Trophoblast cell (in vitro differentiated cells and primary cell): Measurements from ENCODE around the gene TMEM266.

Experiments used
- DNase-seq, 2 donors: peaks; one replicate each; pipeline ENCODE4 v3.0.0-alpha.2; 2016
- H2AFZ ChIP-seq: 2 replicates; pipeline ENCODE4 v1.6.1; 2013; ENCODE audit warnings: low read length, moderate library complexity, mild to moderate bottlenecking; ENCODE audit not compliant: insufficient read depth, poor library complexity
- H2AK5ac ChIP-seq: 2 replicates; pipeline ENCODE4 v1.6.1; 2013; ENCODE audit warnings: mild to moderate bottlenecking, low read length
- H2BK120ac ChIP-seq: 2 replicates; pipeline ENCODE4 v1.6.1; 2013; ENCODE audit warnings: low read length, mild to moderate bottlenecking, moderate library complexity; ENCODE audit not compliant: insufficient read depth, poor library complexity
- H2BK12ac ChIP-seq: 2 replicates; pipeline ENCODE4 v1.6.1; 2013; ENCODE audit warnings: mild to moderate bottlenecking, low read length, moderate library complexity
- H2BK5ac ChIP-seq: 2 replicates; pipeline ENCODE4 v1.6.1; 2013; ENCODE audit warnings: low read length, low read depth, moderate library complexity, mild to moderate bottlenecking; ENCODE audit not compliant: poor library complexity
- H3K14ac ChIP-seq: 2 replicates; pipeline ENCODE4 v1.6.1; 2013; ENCODE audit warnings: mild to moderate bottlenecking, low read length
- H3K18ac ChIP-seq: 2 replicates; pipeline ENCODE4 v1.6.1; 2013; ENCODE audit warnings: mild to moderate bottlenecking, low read length
- H3K23ac ChIP-seq: 2 replicates; pipeline ENCODE4 v1.6.1; 2013; ENCODE audit warnings: low read length
- H3K27ac ChIP-seq: 2 replicates; pipeline ENCODE4 v1.5.1; 2013; ENCODE audit warnings: low read depth, mild to moderate bottlenecking, inconsistent platforms, low read length, moderate library complexity
- H3K27me3 ChIP-seq: 2 replicates; pipeline ENCODE4 v1.6.1; 2013; ENCODE audit warnings: inconsistent platforms, mild to moderate bottlenecking, low read length, moderate library complexity; ENCODE audit not compliant: insufficient read depth
- H3K36me3 ChIP-seq, 2 experiments: 1 replicate in 1 of 2; 2 replicates in 1 of 2; pipeline ENCODE4 v1.6.1; 2013; ENCODE audit warnings: low read length in 2 of 2, mild to moderate bottlenecking in 2 of 2, moderate library complexity in 1 of 2; ENCODE audit not compliant: insufficient read depth in 2 of 2, control insufficient read depth in 1 of 2
- H3K4ac ChIP-seq: 2 replicates; pipeline ENCODE4 v1.6.1; 2013; ENCODE audit warnings: low read depth, mild to moderate bottlenecking, low read length, moderate library complexity
- H3K4me1 ChIP-seq, 2 experiments: 1 replicate in 1 of 2; 2 replicates in 1 of 2; pipeline ENCODE4 v1.6.1; 2013; ENCODE audit warnings: low read length in 2 of 2, mild to moderate bottlenecking in 2 of 2, moderate library complexity in 1 of 2; ENCODE audit not compliant: insufficient read depth in 2 of 2, control insufficient read depth in 1 of 2
- H3K4me2 ChIP-seq: 2 replicates; pipeline ENCODE4 v1.6.1; 2013; ENCODE audit warnings: inconsistent platforms, mild to moderate bottlenecking, low read length, moderate library complexity
- H3K4me3 ChIP-seq: 2 replicates; pipeline ENCODE4 v1.5.1; 2013; ENCODE audit warnings: mild to moderate bottlenecking, low read depth, low read length, inconsistent platforms
- H3K79me1 ChIP-seq: one replicate; pipeline ENCODE4 v1.6.1; 2013; ENCODE audit warnings: low read length
- H3K79me2 ChIP-seq: 2 replicates; pipeline ENCODE4 v1.6.1; 2013; ENCODE audit warnings: low read length, mild to moderate bottlenecking; ENCODE audit not compliant: control insufficient read depth, insufficient read depth, poor library complexity
- H3K9ac ChIP-seq: 2 replicates; pipeline ENCODE4 v1.6.1; 2013; ENCODE audit warnings: mild to moderate bottlenecking, low read length
- H3K9me3 ChIP-seq: 2 replicates; pipeline ENCODE4 v1.6.1; 2013; ENCODE audit warnings: low read depth, mild to moderate bottlenecking, control low read depth, inconsistent platforms, low read length; ENCODE audit not compliant: insufficient read depth
- H4K12ac ChIP-seq: 2 replicates; pipeline ENCODE4 v1.6.1; 2013; ENCODE audit warnings: low read depth, mild to moderate bottlenecking, low read length, moderate library complexity
- H4K8ac ChIP-seq: 2 replicates; pipeline ENCODE4 v1.6.1; 2013; ENCODE audit warnings: low read depth, mild to moderate bottlenecking, low read length, moderate library complexity
- H4K91ac ChIP-seq: one replicate; pipeline ENCODE4 v1.6.1; 2013; ENCODE audit warnings: low read depth, mild to moderate bottlenecking, low read length, moderate library complexity
- WGBS: extraction: QIAGEN DNeasy Blood & Tissue Kit; methylation state at CpG from one replicate; pipeline ENCODE4 v1.1.7; 2013; ENCODE audit warnings: missing lambda C conversion rate; ENCODE audit not compliant: insufficient read length, insufficient coverage; ENCODE audit errors: extremely low coverage; 5-methylcytosine and 5-hydroxymethylcytosine counted together

TMEM266 gene

GRCh38 chr15:76222159-76222558, 162.4 kb downstream of the TMEM266 start:
- H3K79me1 ChIP-seq: no peaks in the 10 kb centered on the region
- no peak overlapping the region for H2AK5ac ChIP-seq
- WGBS: no CpG with 5 or more reads among the region's 4 CpGs
- H2BK5ac ChIP-seq: no peak overlapping the region
- H3K79me2 ChIP-seq: no peaks in the 10 kb centered on the region
- no peak overlapping the region for H3K14ac ChIP-seq
- no peak overlapping the region for H2BK12ac ChIP-seq
- peaks cover 0 to 8% of the 10 kb centered on the region in 2 experiments for H3K36me3 ChIP-seq
- no peak for DNase-seq
- no peak overlapping the region for H2BK120ac ChIP-seq
- no peak overlapping the region for H3K4me3 ChIP-seq
- H3K4me2 ChIP-seq: no peak overlapping the region
- H3K27ac ChIP-seq: no peak overlapping the region
- H3K23ac ChIP-seq: no peak overlapping the region
- H3K27me3 ChIP-seq: no peaks in the 10 kb centered on the region
- H3K4me1 ChIP-seq: peaks cover 0 to 6% of the 10 kb centered on the region in 2 experiments
- H3K18ac ChIP-seq: no peak overlapping the region
- no peak overlapping the region for H2AFZ ChIP-seq
- no peak overlapping the region for H3K9ac ChIP-seq
- H4K12ac ChIP-seq: no peak overlapping the region
- H3K4ac ChIP-seq: no peak overlapping the region
- H4K8ac ChIP-seq: no peak overlapping the region
- H3K9me3 ChIP-seq: no peaks in the 10 kb centered on the region
- no peak overlapping the region for H4K91ac ChIP-seq

- no peak overlapping the region for H3K27ac ChIP-seq
- no peak overlapping the region for H3K4me3 ChIP-seq
- H4K12ac ChIP-seq: no peak overlapping the region
- no peak for DNase-seq
- H3K4ac ChIP-seq: no peak overlapping the region
- no peak overlapping the region for H2BK120ac ChIP-seq
- H3K14ac ChIP-seq: no peak overlapping the region
- no peak overlapping the region for H3K18ac ChIP-seq
- no CpG with 5 or more reads among the region's 2 CpGs for WGBS
- no peak overlapping the region for H2AK5ac ChIP-seq
- no peak overlapping the region for H3K9ac ChIP-seq
- no peak overlapping the region for H2BK12ac ChIP-seq
- no peaks in the 10 kb centered on the region for H3K9me3 ChIP-seq
- no peaks in the 10 kb centered on the region for H3K27me3 ChIP-seq
- no peak overlapping the region for H2AFZ ChIP-seq
- no peaks in the 10 kb centered on the region for H3K79me2 ChIP-seq
- H3K36me3 ChIP-seq: peaks cover 2 to 8% of the 10 kb centered on the region in 2 experiments
- H3K79me1 ChIP-seq: no peaks in the 10 kb centered on the region
- H3K4me2 ChIP-seq: no peak overlapping the region
- no peak overlapping the region for H2BK5ac ChIP-seq
- no peaks in the 10 kb centered on the region for H3K4me1 ChIP-seq
- no peak overlapping the region for H4K8ac ChIP-seq
- H4K91ac ChIP-seq: no peak overlapping the region
- H3K23ac ChIP-seq: no peak overlapping the region
Measured at GRCh38 chr15:76223521-76223920, 163.7 kb downstream of the TMEM266 start.

- Histone ChIP-seq H2BK5ac (no peak overlapping the region), H3K79me1 (no peaks in the 10 kb centered on the region), H3K4me3 (no peak overlapping the region), H3K23ac (no peak overlapping the region), H3K14ac (no peak overlapping the region), H3K9ac (no peak overlapping the region), H3K4ac (no peak overlapping the region), H3K4me2 (no peak overlapping the region), H4K91ac (no peak overlapping the region), H4K8ac (no peak overlapping the region), H3K36me3 (peaks cover 7 to 8% of the 10 kb centered on the region in 2 experiments), H3K4me1 (no peaks in the 10 kb centered on the region), H3K18ac (no peak overlapping the region), H2BK12ac (no peak overlapping the region), H2AFZ (no peak overlapping the region), H2BK120ac (no peak overlapping the region), H3K9me3 (no peaks in the 10 kb centered on the region), H3K27ac (no peak overlapping the region), H2AK5ac (no peak overlapping the region), H4K12ac (no peak overlapping the region), H3K79me2 (no peaks in the 10 kb centered on the region), H3K27me3 (no peaks in the 10 kb centered on the region)
- no CpG with 5 or more reads among the region's 1 CpG for WGBS
- no peak for DNase-seq
Measured at GRCh38 chr15:76229266-76229665, 169.5 kb downstream of the TMEM266 start.

GRCh38 chr15:76233921-76234320, 174.1 kb downstream of the TMEM266 start:
- peaks cover 2 to 5% of the 10 kb centered on the region in 2 experiments for H3K36me3 ChIP-seq
- H4K91ac ChIP-seq: no peak overlapping the region
- H2BK5ac ChIP-seq: no peak overlapping the region
- H2BK120ac ChIP-seq: no peak overlapping the region
- no peak overlapping the region for H2AFZ ChIP-seq
- H3K4me3 ChIP-seq: no peak overlapping the region
- H3K9ac ChIP-seq: no peak overlapping the region
- no peaks in the 10 kb centered on the region for H3K4me1 ChIP-seq
- no peaks in the 10 kb centered on the region for H3K9me3 ChIP-seq
- no peak overlapping the region for H3K4ac ChIP-seq
- no peak overlapping the region for H2AK5ac ChIP-seq
- H2BK12ac ChIP-seq: no peak overlapping the region
- H3K79me2 ChIP-seq: no peaks in the 10 kb centered on the region
- no peak for DNase-seq
- no peak overlapping the region for H3K23ac ChIP-seq
- no peak overlapping the region for H4K12ac ChIP-seq
- H3K79me1 ChIP-seq: no peaks in the 10 kb centered on the region
- H3K14ac ChIP-seq: no peak overlapping the region
- no peak overlapping the region for H3K18ac ChIP-seq
- no peaks in the 10 kb centered on the region for H3K27me3 ChIP-seq
- no peak overlapping the region for H3K27ac ChIP-seq
- no peak overlapping the region for H4K8ac ChIP-seq
- no peak overlapping the region for H3K4me2 ChIP-seq
- no CpG with 5 or more reads among the region's 1 CpG for WGBS
